Endothelial cell of umbilical vein (primary cell): ENCODE results near the gene OGDH. TPM values are rescaled to one million over a fixed set of nuclear protein-coding genes. Genes with fewer than 3 reads are reported as not detected.

ENCODE experiments used
- BruUV-seq: library from RNA; stranded (reverse); fragments of 400-500 nt; replicated peaks from 2 replicates; lab custom pipeline; 2021; lab: Mats Ljungman, UMichigan
- CTCF ChIA-PET: fragments of 300-600, 350-600 bp; sonication (Branson Sonifier 250); formaldehyde crosslinking; loops from one replicate; lab custom pipeline; 2021; ENCODE audit warnings: antibody characterized with exemption, inconsistent platforms; lab: Charles Lee
- POLR2A ChIA-PET: fragments of 300-600, 350-600 bp; sonication (Branson Sonifier 250); formaldehyde crosslinking; loops from one replicate; lab custom pipeline; 2021; ENCODE audit warnings: antibody characterized with exemption, inconsistent platforms; lab: Charles Lee
- DNase-seq: peaks from one replicate; pipeline ENCODE4 v3.0.0-alpha.2; 2011; ENCODE audit warnings: low read depth, low spot score
- FAIRE-seq: peaks from 2 replicates; lab custom pipeline; 2011; peaks lifted over from hg19 to GRCh38; lab: Jason Lieb, UNC
- H2AFZ ChIP-seq: 2 replicates; pipeline ENCODE4 v1.6.0; 2012; ENCODE audit warnings: low read depth, low read length, control low read depth, inconsistent platforms
- H3K27ac ChIP-seq: 2 replicates; pipeline ENCODE4 v1.5.1; 2011; ENCODE audit warnings: low read depth, mild to moderate bottlenecking, control low read depth, low read length, moderate library complexity; ENCODE audit not compliant: insufficient read depth
- H3K27me3 ChIP-seq, 2 experiments: 2 replicates each; pipeline versions ENCODE4 v1.6.0 to v1.6.1; 2011; ENCODE audit warnings: low read length in 2 of 2, mixed read lengths in 1 of 2; ENCODE audit not compliant: control insufficient read depth in 2 of 2, insufficient read depth in 2 of 2
- H3K36me3 ChIP-seq, 2 experiments: 2 replicates in 1 of 2; 3 replicates in 1 of 2; pipeline ENCODE4 v1.5.1; 2011; ENCODE audit warnings: low read length in 2 of 2, mild to moderate bottlenecking in 1 of 2, moderate library complexity in 1 of 2; ENCODE audit not compliant: control insufficient read depth in 2 of 2, insufficient read depth in 2 of 2; ENCODE audit errors: extremely low read depth in 1 of 2
- H3K4me1 ChIP-seq: 3 replicates; pipeline ENCODE4 v1.5.1; 2011; ENCODE audit warnings: mild to moderate bottlenecking, low read length; ENCODE audit not compliant: control insufficient read depth, insufficient read depth; ENCODE audit errors: extremely low read depth
- H3K4me2 ChIP-seq: 2 replicates; pipeline ENCODE4 v1.6.1; 2011; ENCODE audit warnings: low read length, control low read depth, mixed read lengths; ENCODE audit not compliant: insufficient read depth
- H3K4me3 ChIP-seq, 3 experiments: fragments of 200-600 bp in 1 of 3; sonication (generic), shearing (Covaris generic) in 1 of 3; replicated peaks in 1 of 3; 2 replicates each; pipeline ENCODE4 v1.5.1; 2011 to 2016; ENCODE audit warnings: control low read depth in 3 of 3, low read length in 3 of 3, mild to moderate bottlenecking in 2 of 3, inconsistent platforms in 1 of 3, low read depth in 1 of 3, moderate library complexity in 1 of 3; ENCODE audit not compliant: insufficient read depth in 1 of 3
- H3K79me2 ChIP-seq: 2 replicates; pipeline ENCODE4 v1.6.0; 2012; ENCODE audit warnings: low read length, inconsistent platforms; ENCODE audit not compliant: control insufficient read depth, insufficient read depth
- H3K9ac ChIP-seq: replicated peaks from 2 replicates; pipeline ENCODE3; 2011; ENCODE audit warnings: low read length, control low read depth; ENCODE audit not compliant: insufficient read depth; ENCODE audit errors: extremely low read depth
- H3K9me1 ChIP-seq: replicated peaks from 3 replicates; pipeline ENCODE4 v1.6.0; 2011; ENCODE audit warnings: mild to moderate bottlenecking, low read length; ENCODE audit not compliant: control insufficient read depth, insufficient read depth; ENCODE audit errors: extremely low read depth
- H3K9me3 ChIP-seq: replicated peaks from 2 replicates; pipeline ENCODE4 v1.5.1; 2012; ENCODE audit warnings: low read length, inconsistent platforms; ENCODE audit not compliant: control insufficient read depth, insufficient read depth
- H4K20me1 ChIP-seq: replicated peaks from 2 replicates; pipeline ENCODE3; 2011; ENCODE audit warnings: mild to moderate bottlenecking, low read length; ENCODE audit not compliant: control insufficient read depth, insufficient read depth; ENCODE audit errors: extremely low read depth
- EZH2 ChIP-seq: IDR thresholded peaks from 2 replicates; pipeline ENCODE4 v1.6.1; 2012; ENCODE audit warnings: borderline replicate concordance, low read depth, mild to moderate bottlenecking, moderate library complexity, low read length, inconsistent platforms; ENCODE audit not compliant: severe bottlenecking
- FOS ChIP-seq: IDR thresholded peaks from 2 replicates; pipeline ENCODE4 v1.6.1; 2011; ENCODE audit warnings: mild to moderate bottlenecking, low read length, moderate library complexity, borderline replicate concordance; ENCODE audit not compliant: insufficient read depth
- GATA2 ChIP-seq: IDR thresholded peaks from 2 replicates; pipeline ENCODE4 v1.7.0; 2011; ENCODE audit warnings: low read depth, mild to moderate bottlenecking, moderate library complexity, mixed read lengths, low read length; ENCODE audit not compliant: insufficient read length, insufficient read depth
- JUN ChIP-seq: IDR thresholded peaks from 2 replicates; pipeline ENCODE4 v1.6.1; 2011; ENCODE audit warnings: borderline replicate concordance, low read depth; ENCODE audit not compliant: insufficient read length, insufficient read depth
- MYC ChIP-seq: IDR thresholded peaks from one replicate; pipeline ENCODE4 v1.6.1; 2011; ENCODE audit warnings: mild to moderate bottlenecking, low read depth, low read length
- POLR2A ChIP-seq: IDR thresholded peaks from 2 replicates; pipeline ENCODE4 v1.6.1; 2012; ENCODE audit warnings: low read depth, mild to moderate bottlenecking, control low read depth, low read length
- POLR2AphosphoS5 ChIP-seq: IDR thresholded peaks from 2 replicates; pipeline ENCODE4 v1.6.1; 2012; ENCODE audit warnings: low read depth, mild to moderate bottlenecking, control low read depth, low read length, moderate library complexity; ENCODE audit not compliant: insufficient read depth
- dilution Hi-C: fragments of 300-500 bp; cut with MboI; formaldehyde crosslinking; loops from one replicate; pipeline ENCODE4 v1.15.0; 2019; ENCODE audit warnings: low sequenced_read_pairs; ENCODE audit not compliant: extremely low pct_ligation_motif_present
- intact Hi-C: fragments of 100-400 bp; cut with micrococcal nuclease; formaldehyde crosslinking; loops from one replicate; pipeline ENCODE4 v1.10.0; 2022
- polyA plus RNA-seq, 4 experiments: library from polyadenylated mRNA; depleted of rRNA in 3 of 4; stranded (reverse) in 3 of 4; unstranded in 1 of 4; fragments of >200 nt; gene quantifications; 2 replicates each; pipeline versions ENCODE4 v1.2.1 to v1.2.3, GENCODE V29; 2011 to 2012; ENCODE audit warnings: missing spikeins in 1 of 4
- total RNA-seq: library from RNA; stranded (reverse); gene quantifications from 2 replicates; pipeline ENCODE4 v1.2.3, GENCODE V29; 2021
- TF ChIP-seq, protein P1 (sequence below): IDR thresholded peaks from 2 replicates; pipeline ENCODE4 v1.6.1; 2011; ENCODE audit not compliant: insufficient read depth, insufficient read length
- TF ChIP-seq, protein P2 (sequence below), 2 donors: IDR thresholded peaks; 1 replicate in 1 of 2; 2 replicates in 1 of 2; pipeline ENCODE4 v1.5.1; 2011; ENCODE audit warnings: low read length in 2 of 2, mild to moderate bottlenecking in 2 of 2, moderate library complexity in 2 of 2, control low read depth in 1 of 2, inconsistent platforms in 1 of 2, low read depth in 1 of 2; ENCODE audit not compliant: insufficient read depth in 1 of 2; ENCODE audit errors: extremely low read depth in 1 of 2

OGDH gene
- total and polyA plus RNA-seq, 2 donors (not counting 3 experiments of a cell fraction or from before 2014, with no cell fraction given) = 88.9 to 92.9 TPM

DNA sequence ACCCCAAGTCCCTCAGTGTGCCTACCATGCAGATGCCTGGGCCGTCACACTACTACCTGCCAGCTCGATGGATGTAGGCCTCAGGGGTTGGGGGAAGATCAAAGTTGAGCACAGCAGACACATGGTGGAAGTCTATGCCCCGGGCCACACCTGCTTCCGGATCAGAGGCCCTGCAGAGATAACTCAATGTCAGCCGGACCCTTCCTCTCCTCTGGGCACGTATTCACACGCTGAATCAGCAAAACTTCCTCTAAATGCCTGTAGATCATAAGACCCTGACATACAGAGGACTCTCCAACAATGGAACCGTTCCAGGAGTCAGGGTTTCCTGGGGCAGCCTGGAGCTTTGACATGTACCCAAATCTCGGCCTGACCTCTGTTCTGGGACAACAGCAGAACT, 36.5 kb upstream of the OGDH start:
- dilution Hi-C loops (no loop called here), intact Hi-C loops (loop anchor here (5.0 kb wide), 2 partner anchors 78 to 313 kb away; partner anchors contain the start of gene NUDCD3)
- Histone ChIP-seq H4K20me1 (no peaks in the 10 kb centered on the region), H3K79me2 (peaks cover 26% of the 10 kb centered on the region), H3K4me1 (peaks cover 9% of the 10 kb centered on the region), H3K27ac (no peak overlapping the region), H3K9me1 (no peaks in the 10 kb centered on the region), H3K4me2 (no peak overlapping the region), H2AFZ (no peak overlapping the region), H3K9me3 (no peaks in the 10 kb centered on the region), H3K36me3 (peaks cover 37 to 51% of the 10 kb centered on the region in 2 experiments), H3K9ac (no peak overlapping the region), H3K27me3 (no peaks in the 10 kb centered on the region), H3K4me3 (no peak overlapping the region)
- no TSS peak for BruUV-seq
- ChIA-PET POLR2A (no interaction called here), CTCF (interaction anchor here (1.2 kb wide), 1 partner anchor 329 kb away, joined by 4 read pairs; no protein-coding TSS in a partner anchor)
- TF ChIP-seq, protein P1, sequence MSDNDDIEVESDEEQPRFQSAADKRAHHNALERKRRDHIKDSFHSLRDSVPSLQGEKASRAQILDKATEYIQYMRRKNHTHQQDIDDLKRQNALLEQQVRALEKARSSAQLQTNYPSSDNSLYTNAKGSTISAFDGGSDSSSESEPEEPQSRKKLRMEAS = no peak
- TF ChIP-seq POLR2AphosphoS5 = no peak
- TF ChIP-seq EZH2 = no peak
- no peak for TF ChIP-seq MYC
- TF ChIP-seq FOS = no peak
- no peak for TF ChIP-seq POLR2A
- TF ChIP-seq, protein P2, sequence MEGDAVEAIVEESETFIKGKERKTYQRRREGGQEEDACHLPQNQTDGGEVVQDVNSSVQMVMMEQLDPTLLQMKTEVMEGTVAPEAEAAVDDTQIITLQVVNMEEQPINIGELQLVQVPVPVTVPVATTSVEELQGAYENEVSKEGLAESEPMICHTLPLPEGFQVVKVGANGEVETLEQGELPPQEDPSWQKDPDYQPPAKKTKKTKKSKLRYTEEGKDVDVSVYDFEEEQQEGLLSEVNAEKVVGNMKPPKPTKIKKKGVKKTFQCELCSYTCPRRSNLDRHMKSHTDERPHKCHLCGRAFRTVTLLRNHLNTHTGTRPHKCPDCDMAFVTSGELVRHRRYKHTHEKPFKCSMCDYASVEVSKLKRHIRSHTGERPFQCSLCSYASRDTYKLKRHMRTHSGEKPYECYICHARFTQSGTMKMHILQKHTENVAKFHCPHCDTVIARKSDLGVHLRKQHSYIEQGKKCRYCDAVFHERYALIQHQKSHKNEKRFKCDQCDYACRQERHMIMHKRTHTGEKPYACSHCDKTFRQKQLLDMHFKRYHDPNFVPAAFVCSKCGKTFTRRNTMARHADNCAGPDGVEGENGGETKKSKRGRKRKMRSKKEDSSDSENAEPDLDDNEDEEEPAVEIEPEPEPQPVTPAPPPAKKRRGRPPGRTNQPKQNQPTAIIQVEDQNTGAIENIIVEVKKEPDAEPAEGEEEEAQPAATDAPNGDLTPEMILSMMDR (IDR thresholded peaks at IDR 0.05; ENCODE audit: extremely low read depth in 1 of 2, insufficient read depth in 1 of 2, low read depth in 1 of 2, low read length in 2 of 2) = no peak
- no peak for TF ChIP-seq JUN
- TF ChIP-seq GATA2 = no peak
- no peak for DNase-seq
- FAIRE-seq = no peak
